Nephron progenitor cell (in vitro differentiated cells): Measurements from ENCODE around the gene GCDH.
"Not testable (repeated sequence)": the region's sequence is repeated elsewhere in the genome, so short reads cannot be mapped to it uniquely, and the experiment has no call there.

Experiments used
- DNase-seq: peaks from one replicate; pipeline ENCODE4 v3.0.0; 2021
- H3K27ac Mint-ChIP-seq: 2 replicates; pipeline ENCODE4 v1.8.0; 2021; ENCODE audit warnings: mild to moderate bottlenecking, moderate library complexity, mixed read lengths
- H3K27me3 Mint-ChIP-seq: 2 replicates; pipeline ENCODE4 v1.8.0; 2021; ENCODE audit warnings: mild to moderate bottlenecking, low read depth, mixed read lengths; ENCODE audit not compliant: poor library complexity
- H3K36me3 Mint-ChIP-seq: 2 replicates; pipeline ENCODE4 v1.8.0; 2021; ENCODE audit warnings: low read depth, mixed read lengths
- H3K4me1 Mint-ChIP-seq: 2 replicates; pipeline ENCODE4 v1.8.0; 2021; ENCODE audit warnings: mixed read lengths
- H3K4me3 Mint-ChIP-seq: 2 replicates; pipeline ENCODE4 v1.8.0; 2021; ENCODE audit warnings: mild to moderate bottlenecking, moderate library complexity, mixed read lengths
- H3K9me3 Mint-ChIP-seq: 2 replicates; pipeline ENCODE4 v1.8.0; 2021; ENCODE audit warnings: mild to moderate bottlenecking, moderate library complexity, mixed read lengths
- TF ChIP-seq, protein P1 (sequence below): fragments of 200-600 bp; sonication (generic); IDR thresholded peaks from 2 replicates; pipeline ENCODE4 v1.5.0; 2021; ENCODE audit warnings: antibody characterized with exemption

GCDH gene

DNA sequence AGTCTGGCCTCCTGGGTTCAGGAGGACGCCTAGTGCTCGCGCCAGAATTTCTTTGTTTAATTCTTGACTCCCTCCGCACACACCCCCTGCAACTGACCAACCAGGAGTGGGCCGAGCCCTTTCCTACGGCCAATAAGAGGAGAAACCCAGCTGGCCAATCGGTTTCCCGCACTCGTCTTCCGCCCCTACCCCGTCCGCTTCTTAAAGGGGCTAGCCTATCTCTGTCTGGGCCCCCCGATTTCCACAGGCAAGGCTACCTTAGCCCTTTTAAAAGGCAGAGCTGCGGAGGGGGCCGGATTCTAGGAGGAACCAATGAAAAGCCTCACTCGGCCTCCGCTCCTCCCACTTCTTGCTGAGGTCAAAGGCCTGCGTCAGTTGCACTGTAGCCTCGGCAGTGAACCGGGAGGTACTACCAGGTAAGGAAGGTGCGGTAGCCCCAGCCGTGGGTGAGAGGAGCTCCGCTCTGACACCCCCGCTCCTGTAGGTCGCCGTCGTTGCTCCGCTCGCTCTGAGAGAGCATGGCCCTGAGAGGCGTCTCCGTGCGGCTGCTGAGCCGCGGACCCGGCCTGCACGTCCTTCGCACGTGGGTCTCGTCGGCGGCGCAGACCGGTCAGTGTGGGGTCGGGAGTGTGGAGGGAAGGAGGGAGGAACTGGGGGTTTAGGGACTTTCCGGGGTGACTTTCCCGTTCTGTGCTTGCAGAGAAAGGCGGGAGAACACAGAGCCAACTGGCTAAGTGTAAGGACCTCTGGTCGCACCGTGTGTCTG is at the start of gene GCDH:
Gene GCDH, plus strand, starts transcription at position 374 of the 766 bp plus-strand sequence. Its CDS starts 145 bp downstream, at position 519.
- TF ChIP-seq, protein P1, sequence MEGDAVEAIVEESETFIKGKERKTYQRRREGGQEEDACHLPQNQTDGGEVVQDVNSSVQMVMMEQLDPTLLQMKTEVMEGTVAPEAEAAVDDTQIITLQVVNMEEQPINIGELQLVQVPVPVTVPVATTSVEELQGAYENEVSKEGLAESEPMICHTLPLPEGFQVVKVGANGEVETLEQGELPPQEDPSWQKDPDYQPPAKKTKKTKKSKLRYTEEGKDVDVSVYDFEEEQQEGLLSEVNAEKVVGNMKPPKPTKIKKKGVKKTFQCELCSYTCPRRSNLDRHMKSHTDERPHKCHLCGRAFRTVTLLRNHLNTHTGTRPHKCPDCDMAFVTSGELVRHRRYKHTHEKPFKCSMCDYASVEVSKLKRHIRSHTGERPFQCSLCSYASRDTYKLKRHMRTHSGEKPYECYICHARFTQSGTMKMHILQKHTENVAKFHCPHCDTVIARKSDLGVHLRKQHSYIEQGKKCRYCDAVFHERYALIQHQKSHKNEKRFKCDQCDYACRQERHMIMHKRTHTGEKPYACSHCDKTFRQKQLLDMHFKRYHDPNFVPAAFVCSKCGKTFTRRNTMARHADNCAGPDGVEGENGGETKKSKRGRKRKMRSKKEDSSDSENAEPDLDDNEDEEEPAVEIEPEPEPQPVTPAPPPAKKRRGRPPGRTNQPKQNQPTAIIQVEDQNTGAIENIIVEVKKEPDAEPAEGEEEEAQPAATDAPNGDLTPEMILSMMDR: no peak
- peaks cover 37% of the 10 kb centered on the region for H3K27me3 Mint-ChIP-seq
- H3K36me3 Mint-ChIP-seq: peaks cover 13% of the 10 kb centered on the region
- peak within 1 kb of the TSS; percentile 99 for H3K27ac Mint-ChIP-seq
- H3K9me3 Mint-ChIP-seq: peaks cover 3% of the 10 kb centered on the region
- peak within 1 kb of the TSS; percentile 99 for H3K4me3 Mint-ChIP-seq
- DNase-seq: peak; percentile 91
- peaks cover 32% of the 10 kb centered on the region for H3K4me1 Mint-ChIP-seq

DNA sequence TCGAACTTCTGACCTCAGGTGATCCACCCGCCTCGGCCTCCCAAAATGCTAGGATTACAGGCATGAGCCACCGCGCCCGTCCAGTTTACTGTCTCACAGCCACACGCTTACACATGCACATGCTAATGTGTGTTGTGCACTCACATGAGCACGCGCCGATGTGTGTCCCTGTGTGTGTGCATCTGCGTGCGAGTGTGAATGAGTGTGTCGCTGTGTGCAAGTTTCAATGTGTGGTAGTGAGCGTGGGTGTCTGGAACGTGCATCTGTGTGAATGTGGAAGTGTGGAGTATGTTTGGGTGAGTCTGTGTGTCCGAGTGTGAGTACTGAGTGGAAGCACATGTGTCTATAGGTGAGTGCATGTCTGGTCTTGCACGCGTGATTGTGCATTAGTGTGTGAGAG is 48.4 kb upstream of the GCDH start:
- no peak for DNase-seq
- Mint-ChIP-seq H3K4me3 (no peak overlapping the region), H3K4me1 (peaks cover 61% of the 10 kb centered on the region), H3K36me3 (no peaks in the 10 kb centered on the region), H3K9me3 (no peaks in the 10 kb centered on the region), H3K27ac (no peak overlapping the region), H3K27me3 (peaks cover 33% of the 10 kb centered on the region)
- TF ChIP-seq, protein P1: no peak

DNA sequence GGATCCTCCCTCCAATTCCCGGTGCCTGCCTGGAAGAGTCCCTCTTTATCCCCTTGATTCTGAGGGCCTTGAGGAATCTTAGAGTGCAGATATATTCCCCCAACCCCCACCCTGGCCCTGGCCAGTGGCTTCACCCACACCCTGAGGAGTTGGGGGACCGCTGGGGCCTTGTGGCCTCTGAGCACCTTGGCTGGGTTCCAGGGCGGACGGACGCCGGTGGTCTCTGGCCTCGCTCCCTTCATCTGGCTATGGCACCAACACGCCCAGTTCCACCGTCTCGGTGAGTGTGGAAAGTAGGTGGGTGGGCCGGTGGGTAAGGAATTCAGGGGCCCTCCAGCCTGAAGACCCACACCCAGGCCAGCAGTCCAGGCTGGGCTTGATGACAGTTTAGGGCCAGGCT is 47.6 kb upstream of the GCDH start:
- Mint-ChIP-seq H3K27ac (no peak overlapping the region), H3K27me3 (peaks cover 32% of the 10 kb centered on the region), H3K4me1 (peaks cover 57% of the 10 kb centered on the region)

DNA sequence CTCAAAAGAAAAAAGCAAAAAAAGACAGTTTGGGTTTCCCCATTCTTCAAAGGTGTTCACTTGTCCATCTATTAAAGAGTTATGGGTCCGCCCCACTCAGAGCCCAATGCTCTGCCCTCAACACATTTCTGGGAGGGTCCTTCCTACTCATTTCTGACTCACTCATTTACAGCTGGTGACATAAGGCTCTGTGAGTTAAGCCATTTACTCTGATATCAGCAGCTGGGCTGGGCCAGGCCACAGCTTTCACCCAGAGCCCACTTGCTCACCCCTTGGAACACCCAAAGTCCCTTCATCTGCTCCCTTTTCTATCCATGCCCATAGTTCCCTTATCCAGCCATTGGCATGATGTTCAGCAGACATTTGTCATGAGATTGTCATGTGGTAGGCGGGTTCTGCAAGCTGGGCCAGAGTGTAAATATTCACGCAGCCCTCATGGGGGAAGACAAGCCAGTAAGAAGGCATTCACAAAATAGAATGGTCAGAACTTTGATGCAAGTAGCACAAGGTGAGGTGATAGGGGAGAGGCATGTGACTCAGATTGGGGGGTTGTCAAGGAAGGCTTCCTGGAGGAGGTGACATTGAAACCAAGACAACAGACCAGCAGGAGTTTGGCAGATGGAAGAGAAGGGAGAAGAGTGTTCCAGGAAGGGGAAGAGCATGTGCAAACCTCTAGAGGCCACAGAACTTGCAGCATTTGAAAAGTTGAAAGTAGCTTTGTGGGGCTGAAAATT is 46.8 kb upstream of the GCDH start:
- Mint-ChIP-seq H3K36me3 (no peaks in the 10 kb centered on the region), H3K4me3 (no peak overlapping the region), H3K27me3 (peaks cover 29% of the 10 kb centered on the region), H3K4me1 (peaks cover 54% of the 10 kb centered on the region), H3K27ac (no peak overlapping the region), H3K9me3 (no peaks in the 10 kb centered on the region)
- TF ChIP-seq, protein P1: no peak
- no peak for DNase-seq

More for the DNA sequence above, 47.6 kb upstream of the GCDH start:
- Mint-ChIP-seq H3K36me3 (no peaks in the 10 kb centered on the region), H3K9me3 (no peaks in the 10 kb centered on the region), H3K4me3 (no peak overlapping the region)
- TF ChIP-seq, protein P1: no peak
- DNase-seq: no peak

DNA sequence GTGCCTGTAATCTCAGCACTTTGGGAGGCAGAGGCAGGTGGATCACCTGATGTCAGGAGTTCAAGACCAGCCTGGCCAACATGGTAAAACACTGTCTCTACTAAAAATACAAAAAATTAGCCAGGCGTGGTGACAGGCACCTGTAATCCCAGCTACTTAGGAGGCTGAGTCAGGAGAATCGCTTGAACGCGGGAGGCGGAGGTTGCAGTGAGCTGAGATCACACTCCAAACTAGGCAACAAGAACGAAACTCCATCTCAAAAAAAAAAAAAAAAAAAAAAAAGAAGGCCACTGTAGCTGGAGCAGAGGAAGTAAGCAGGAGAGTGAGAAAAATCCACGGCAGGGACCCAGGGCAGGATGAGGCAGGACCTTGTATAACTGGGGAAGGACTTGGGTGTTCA is 44.3 kb upstream of the GCDH start:
- H3K4me1 Mint-ChIP-seq: peaks cover 31% of the 10 kb centered on the region
- not testable (repeated sequence) for H3K4me3 Mint-ChIP-seq, H3K36me3 Mint-ChIP-seq, DNase-seq, H3K9me3 Mint-ChIP-seq, H3K27ac Mint-ChIP-seq
- H3K27me3 Mint-ChIP-seq: peaks cover 15% of the 10 kb centered on the region

DNA sequence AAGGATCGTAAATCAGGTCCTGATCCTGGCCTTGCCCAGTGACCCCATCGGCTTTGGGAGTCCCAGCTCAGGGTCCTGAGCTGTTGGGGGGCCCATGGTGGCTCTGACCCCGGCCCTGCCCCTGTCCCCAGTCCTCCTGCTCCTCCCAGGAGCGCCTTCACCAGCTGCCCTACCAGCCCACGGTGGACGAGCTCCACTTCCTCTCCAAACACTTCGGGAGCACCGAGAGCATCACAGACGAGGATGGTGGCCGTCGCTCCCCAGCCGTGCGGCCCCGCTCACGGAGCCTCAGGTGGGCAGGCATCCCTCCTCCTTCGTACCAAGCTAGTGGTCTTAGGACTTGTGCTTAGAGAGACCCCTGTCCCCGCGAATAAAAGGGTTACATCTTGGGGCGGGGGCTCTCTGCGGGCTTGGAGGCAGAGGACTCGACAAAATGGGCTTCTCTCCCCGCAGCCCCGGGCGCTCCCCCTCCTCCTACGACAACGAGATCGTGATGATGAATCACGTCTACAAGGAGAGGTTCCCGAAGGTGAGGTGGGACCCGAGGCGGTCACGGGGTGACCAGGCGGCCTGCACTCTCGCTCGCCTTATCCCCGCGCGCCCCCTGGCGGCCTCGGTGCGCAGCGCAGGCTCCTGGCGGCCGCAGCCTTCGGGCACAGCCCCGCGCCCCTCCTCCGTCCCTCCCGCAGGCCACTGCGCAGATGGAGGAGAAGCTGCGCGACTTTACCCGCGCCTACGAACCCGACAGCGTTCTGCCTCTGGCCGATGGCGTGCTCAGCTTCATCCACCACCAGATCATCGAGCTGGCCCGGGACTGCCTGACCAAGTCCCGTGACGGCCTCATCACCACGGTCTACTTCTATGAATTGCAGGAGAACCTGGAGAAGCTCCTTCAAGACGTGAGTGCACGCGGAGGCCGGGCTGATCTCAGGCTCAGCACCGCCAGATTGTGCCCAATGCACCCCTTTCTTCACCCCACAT is 43.5 kb upstream of the GCDH start:
- Mint-ChIP-seq H3K36me3 (no peaks in the 10 kb centered on the region), H3K9me3 (no peaks in the 10 kb centered on the region), H3K4me3 (peak overlapping the region; percentile 57), H3K27ac (no peak overlapping the region), H3K27me3 (peaks cover 15% of the 10 kb centered on the region), H3K4me1 (peaks cover 23% of the 10 kb centered on the region)
- TF ChIP-seq, protein P1: peak; percentile 99
- DNase-seq: peak; percentile 99
